ENCODE results near the gene P3H4.

- TF ChIP-seq, protein P1, sequence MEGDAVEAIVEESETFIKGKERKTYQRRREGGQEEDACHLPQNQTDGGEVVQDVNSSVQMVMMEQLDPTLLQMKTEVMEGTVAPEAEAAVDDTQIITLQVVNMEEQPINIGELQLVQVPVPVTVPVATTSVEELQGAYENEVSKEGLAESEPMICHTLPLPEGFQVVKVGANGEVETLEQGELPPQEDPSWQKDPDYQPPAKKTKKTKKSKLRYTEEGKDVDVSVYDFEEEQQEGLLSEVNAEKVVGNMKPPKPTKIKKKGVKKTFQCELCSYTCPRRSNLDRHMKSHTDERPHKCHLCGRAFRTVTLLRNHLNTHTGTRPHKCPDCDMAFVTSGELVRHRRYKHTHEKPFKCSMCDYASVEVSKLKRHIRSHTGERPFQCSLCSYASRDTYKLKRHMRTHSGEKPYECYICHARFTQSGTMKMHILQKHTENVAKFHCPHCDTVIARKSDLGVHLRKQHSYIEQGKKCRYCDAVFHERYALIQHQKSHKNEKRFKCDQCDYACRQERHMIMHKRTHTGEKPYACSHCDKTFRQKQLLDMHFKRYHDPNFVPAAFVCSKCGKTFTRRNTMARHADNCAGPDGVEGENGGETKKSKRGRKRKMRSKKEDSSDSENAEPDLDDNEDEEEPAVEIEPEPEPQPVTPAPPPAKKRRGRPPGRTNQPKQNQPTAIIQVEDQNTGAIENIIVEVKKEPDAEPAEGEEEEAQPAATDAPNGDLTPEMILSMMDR (IDR thresholded peaks at IDR 0.05), result no peak
- TF ChIP-seq POLR2A (IDR thresholded peaks at IDR 0.05), result no peak
- no peak for TF ChIP-seq POLR2AphosphoS5 (IDR thresholded peaks at IDR 0.05)
- no peak for TF ChIP-seq EP300 (IDR thresholded peaks at IDR 0.05)
Measured at GRCh38 chr17:41818024-41818423, 6.3 kb upstream of the P3H4 start.

Data from suprapubic skin (tissue), 4 donors.